Right atrium auricular region (tissue), 2 donors: ENCODE measurements around the gene ETS1. TPM values are rescaled to one million over a fixed set of nuclear protein-coding genes. Genes with fewer than 3 reads are reported as not detected.
A peak's percentile ranks its signal among the peaks of the same experiment; 100 is the strongest.

Source experiments
- DNase-seq: peaks from one replicate; pipeline ENCODE4 v3.0.0-alpha.2; 2019; ENCODE audit warnings: low spot score
- H3K27ac ChIP-seq, 2 donors: fragments of 200-600 bp; sonication (generic); 1 replicate in 1 of 2; 2 replicates in 1 of 2; pipeline ENCODE4 v1.5.1; 2016 to 2019
- H3K27me3 ChIP-seq, 2 donors: fragments of 200-600 bp; sonication (generic); one replicate each; pipeline versions ENCODE4 v1.5.1 to v1.6.0; 2017 to 2019
- H3K36me3 ChIP-seq: fragments of 200-600 bp; sonication (generic); one replicate; pipeline ENCODE4 v1.5.1; 2016
- H3K4me1 ChIP-seq, 2 donors: fragments of 200-600 bp; sonication (generic); one replicate each; pipeline versions ENCODE4 v1.5.1 to v1.6.0; 2017 to 2019
- H3K4me3 ChIP-seq, 2 donors: fragments of 200-600 bp; sonication (generic); 1 replicate in 1 of 2; 2 replicates in 1 of 2; pipeline ENCODE4 v1.5.1; 2017 to 2019; ENCODE audit warnings: mild to moderate bottlenecking in 1 of 2, moderate library complexity in 1 of 2
- H3K9me3 ChIP-seq, 2 donors: fragments of 200-600 bp; sonication (generic); one replicate each; pipeline ENCODE4 v1.5.1; 2019
- total RNA-seq, 2 donors: library from RNA; depleted of rRNA; stranded (reverse); fragments of >200 nt; gene quantifications; one replicate each; pipeline ENCODE4 v1.1.0, GENCODE V29; 2016
- TF ChIP-seq, protein P1 (sequence below), 2 donors: fragments of 200-600 bp; sonication (generic); IDR thresholded peaks; one replicate each; pipeline ENCODE4 v1.5.1; 2019; ENCODE audit warnings: antibody characterized with exemption in 2 of 2

ETS1 gene
- total RNA-seq, 2 donors from 2014 or later: 37.9 to 46.6 TPM

DNA sequence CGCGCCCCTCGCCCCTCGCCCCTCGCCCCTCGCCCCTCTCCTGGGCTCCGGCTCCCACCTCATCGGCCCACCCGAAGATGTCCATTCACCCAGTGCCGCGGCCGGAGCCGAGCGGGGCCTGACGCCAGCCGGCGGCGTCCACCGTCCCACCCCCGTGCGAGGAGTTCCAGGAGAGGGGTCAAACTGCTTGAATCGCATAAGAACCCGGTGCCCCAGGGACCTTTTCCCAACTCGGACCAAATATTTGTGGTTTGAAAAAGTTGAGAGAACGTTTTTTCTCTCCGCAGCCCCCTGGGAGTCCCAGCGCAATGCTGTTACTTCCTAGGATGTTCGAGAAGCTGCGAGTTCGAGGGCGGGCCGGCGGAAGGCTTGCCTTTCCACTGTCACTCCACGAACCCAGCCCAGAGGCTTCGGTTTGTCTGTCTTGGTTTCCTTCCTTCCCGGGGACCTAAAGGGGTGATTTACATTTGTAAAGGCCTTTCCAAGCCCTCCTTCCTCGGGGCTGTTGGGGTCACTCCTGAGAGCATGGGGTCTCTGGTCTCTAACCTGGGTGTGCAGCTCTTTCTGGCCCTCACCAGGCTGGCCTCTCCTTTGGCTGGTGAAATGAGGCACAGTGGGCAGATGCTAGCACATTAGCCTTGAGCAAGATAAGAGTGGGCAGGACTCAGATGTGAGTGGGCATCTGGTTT, 38.0 kb downstream of the ETS1 start:
- H3K27ac ChIP-seq: peak overlapping the region; percentile 69 to 84
- no peaks in the 10 kb centered on the region for H3K9me3 ChIP-seq
- H3K27me3 ChIP-seq: no peaks in the 10 kb centered on the region
- DNase-seq: peak; percentile 61
- TF ChIP-seq, protein P1, sequence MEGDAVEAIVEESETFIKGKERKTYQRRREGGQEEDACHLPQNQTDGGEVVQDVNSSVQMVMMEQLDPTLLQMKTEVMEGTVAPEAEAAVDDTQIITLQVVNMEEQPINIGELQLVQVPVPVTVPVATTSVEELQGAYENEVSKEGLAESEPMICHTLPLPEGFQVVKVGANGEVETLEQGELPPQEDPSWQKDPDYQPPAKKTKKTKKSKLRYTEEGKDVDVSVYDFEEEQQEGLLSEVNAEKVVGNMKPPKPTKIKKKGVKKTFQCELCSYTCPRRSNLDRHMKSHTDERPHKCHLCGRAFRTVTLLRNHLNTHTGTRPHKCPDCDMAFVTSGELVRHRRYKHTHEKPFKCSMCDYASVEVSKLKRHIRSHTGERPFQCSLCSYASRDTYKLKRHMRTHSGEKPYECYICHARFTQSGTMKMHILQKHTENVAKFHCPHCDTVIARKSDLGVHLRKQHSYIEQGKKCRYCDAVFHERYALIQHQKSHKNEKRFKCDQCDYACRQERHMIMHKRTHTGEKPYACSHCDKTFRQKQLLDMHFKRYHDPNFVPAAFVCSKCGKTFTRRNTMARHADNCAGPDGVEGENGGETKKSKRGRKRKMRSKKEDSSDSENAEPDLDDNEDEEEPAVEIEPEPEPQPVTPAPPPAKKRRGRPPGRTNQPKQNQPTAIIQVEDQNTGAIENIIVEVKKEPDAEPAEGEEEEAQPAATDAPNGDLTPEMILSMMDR (IDR thresholded peaks at IDR 0.05): no peak
- H3K4me3 ChIP-seq: peak overlapping the region; percentile 38 to 58
- no peaks in the 10 kb centered on the region for H3K36me3 ChIP-seq
- peaks cover 0 to 54% of the 10 kb centered on the region in 2 donors for H3K4me1 ChIP-seq

- Histone ChIP-seq H3K9me3 (no peaks in the 10 kb centered on the region), H3K27me3 (no peaks in the 10 kb centered on the region), H3K4me3 (peak overlapping the region; percentile 38 to 58), H3K27ac (peak overlapping the region; percentile 69 to 84), H3K36me3 (no peaks in the 10 kb centered on the region), H3K4me1 (peaks cover 0 to 51% of the 10 kb centered on the region in 2 donors)
- TF ChIP-seq, protein P1 (IDR thresholded peaks at IDR 0.05): peak in 1 of 2 donors; percentile 45
- peak; percentile 70 for DNase-seq
Measured at GRCh38 chr11:128548649-128549255, 38.6 kb downstream of the ETS1 start.

- Histone ChIP-seq H3K9me3 (no peaks in the 10 kb centered on the region), H3K27ac (peak overlapping the region; percentile 69 to 84), H3K4me3 (peak overlapping the region; percentile 38 to 58), H3K27me3 (no peaks in the 10 kb centered on the region), H3K36me3 (no peaks in the 10 kb centered on the region), H3K4me1 (peaks cover 0 to 48% of the 10 kb centered on the region in 2 donors)
- no peak for DNase-seq
- TF ChIP-seq, protein P1 (IDR thresholded peaks at IDR 0.05): no peak
Measured at GRCh38 chr11:128547946-128548648, 39.3 kb downstream of the ETS1 start.

DNA sequence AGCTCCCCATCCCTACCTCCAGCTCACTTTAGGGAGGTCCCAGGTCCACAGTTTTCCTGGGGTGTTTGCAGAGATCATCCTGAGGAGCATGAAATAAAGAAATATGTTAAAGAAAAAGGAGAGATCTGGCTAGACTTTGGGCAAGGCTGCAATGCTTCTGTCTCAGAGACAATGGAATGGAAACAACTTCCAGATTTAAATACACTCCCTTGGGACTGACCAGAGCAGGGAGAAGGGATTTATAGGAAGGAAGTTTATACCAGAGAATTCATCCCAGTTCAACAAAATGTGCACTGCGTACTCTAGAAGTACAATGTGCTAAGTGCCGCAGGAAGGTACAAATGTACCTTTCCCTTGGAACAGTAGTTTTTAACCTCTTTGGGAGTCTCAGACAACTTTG, 40.4 kb downstream of the ETS1 start:
- TF ChIP-seq, protein P1 (IDR thresholded peaks at IDR 0.05): no peak
- H3K9me3 ChIP-seq: no peaks in the 10 kb centered on the region
- peaks cover 0 to 47% of the 10 kb centered on the region in 2 donors for H3K4me1 ChIP-seq
- H3K27ac ChIP-seq: peak overlapping the region in 1 of 2 donors; percentile 84
- no peak overlapping the region for H3K4me3 ChIP-seq
- H3K27me3 ChIP-seq: no peaks in the 10 kb centered on the region
- no peaks in the 10 kb centered on the region for H3K36me3 ChIP-seq
- DNase-seq: no peak

- Histone ChIP-seq H3K4me1 (peaks cover 0 to 36% of the 10 kb centered on the region in 2 donors), H3K36me3 (no peaks in the 10 kb centered on the region), H3K27ac (peak overlapping the region; percentile 8 to 34), H3K4me3 (no peak overlapping the region), H3K27me3 (no peaks in the 10 kb centered on the region), H3K9me3 (no peaks in the 10 kb centered on the region)
- TF ChIP-seq, protein P1 (IDR thresholded peaks at IDR 0.05): no peak
- DNase-seq: no peak
Measured at GRCh38 chr11:128544471-128545051, 42.8 kb downstream of the ETS1 start.
